ENCODE results near the gene BSX.

The BSX gene

DNA sequence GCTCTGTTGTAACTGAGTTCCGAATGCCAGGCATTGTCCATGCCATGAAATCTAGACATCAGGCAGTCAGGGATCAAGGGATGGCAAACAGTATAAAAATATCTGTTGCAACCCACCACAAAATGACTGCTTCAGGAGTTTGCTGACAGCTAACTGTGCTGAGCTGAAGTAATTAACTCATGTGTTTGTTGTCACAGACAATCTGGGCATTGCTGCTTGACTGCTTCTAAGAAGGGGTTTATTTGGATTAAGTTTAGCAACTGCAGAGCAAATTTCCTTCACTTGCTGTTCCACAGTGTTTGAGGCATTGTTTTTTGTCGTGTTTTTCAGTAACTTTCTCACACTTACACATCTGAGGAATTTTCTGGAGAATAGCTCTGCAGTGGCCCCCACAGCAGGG, 30.4 kb downstream of the BSX start:
- no peaks in the 10 kb centered on the region for H3K9me3 ChIP-seq (ENCODE audit: control insufficient read depth in 2 of 2, low read length in 2 of 2)

GRCh38 chr11:122938557-122938956, 43.1 kb downstream of the BSX start:
- H3K27me3 ChIP-seq (ENCODE audit: control insufficient read depth in 1 of 2, insufficient read depth in 2 of 2, low read length in 2 of 2) = no peaks in the 10 kb centered on the region
- no peak overlapping the region for H3K27ac ChIP-seq (ENCODE audit: low read length)
- H3K9me3 ChIP-seq (ENCODE audit: control insufficient read depth in 2 of 2, low read length in 2 of 2) = no peaks in the 10 kb centered on the region
- no peak overlapping the region for H3K4me3 ChIP-seq (ENCODE audit: low read length in 2 of 2)
- no peaks in the 10 kb centered on the region for H3K36me3 ChIP-seq (ENCODE audit: control insufficient read depth in 2 of 2, insufficient read depth in 2 of 2, low read length in 2 of 2)
- H3K9ac ChIP-seq (ENCODE audit: low read length in 2 of 2) = no peak overlapping the region
- no peaks in the 10 kb centered on the region for H3K4me1 ChIP-seq (ENCODE audit: control insufficient read depth, insufficient read depth, low read length)

More for the DNA sequence above, 30.4 kb downstream of the BSX start:
- no peak overlapping the region for H3K9ac ChIP-seq (ENCODE audit: low read length in 2 of 2)
- no peak overlapping the region for H3K4me3 ChIP-seq (ENCODE audit: low read length in 2 of 2)
- H3K36me3 ChIP-seq (ENCODE audit: control insufficient read depth in 2 of 2, insufficient read depth in 2 of 2, low read length in 2 of 2) = peaks cover 0 to 5% of the 10 kb centered on the region in 2 donors
- no peaks in the 10 kb centered on the region for H3K4me1 ChIP-seq (ENCODE audit: control insufficient read depth, insufficient read depth, low read length)
- H3K27me3 ChIP-seq (ENCODE audit: control insufficient read depth in 1 of 2, insufficient read depth in 2 of 2, low read length in 2 of 2) = no peaks in the 10 kb centered on the region
- no peak overlapping the region for H3K27ac ChIP-seq (ENCODE audit: low read length)

DNA sequence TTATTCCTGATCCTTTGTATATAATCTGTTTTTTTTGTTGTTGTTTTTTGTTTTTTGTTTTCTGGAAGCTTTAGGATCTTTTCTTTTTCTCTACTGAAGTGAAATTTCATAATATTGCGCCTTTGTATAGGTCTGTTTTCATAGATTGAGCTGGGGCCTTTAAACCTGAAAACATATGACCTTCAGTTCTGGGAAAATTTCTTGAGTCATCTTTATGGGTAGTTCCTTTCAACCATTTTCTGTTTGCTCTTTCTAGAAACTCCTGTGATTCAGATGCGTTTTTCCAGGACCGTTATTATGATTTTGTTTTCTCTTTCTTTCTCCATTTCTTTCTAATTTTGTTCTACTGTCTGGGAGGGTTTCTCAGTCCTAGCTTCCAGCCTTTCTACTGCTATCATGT, 43.7 kb downstream of the BSX start:
- Histone ChIP-seq H3K4me3 (ENCODE audit: low read length in 2 of 2) (no peak overlapping the region), H3K27ac (ENCODE audit: low read length) (no peak overlapping the region), H3K27me3 (ENCODE audit: control insufficient read depth in 1 of 2, insufficient read depth in 2 of 2, low read length in 2 of 2) (no peaks in the 10 kb centered on the region), H3K36me3 (ENCODE audit: control insufficient read depth in 2 of 2, insufficient read depth in 2 of 2, low read length in 2 of 2) (no peaks in the 10 kb centered on the region), H3K9ac (ENCODE audit: low read length in 2 of 2) (no peak overlapping the region), H3K4me1 (ENCODE audit: control insufficient read depth, insufficient read depth, low read length) (no peaks in the 10 kb centered on the region), H3K9me3 (ENCODE audit: control insufficient read depth in 2 of 2, low read length in 2 of 2) (no peaks in the 10 kb centered on the region)

DNA sequence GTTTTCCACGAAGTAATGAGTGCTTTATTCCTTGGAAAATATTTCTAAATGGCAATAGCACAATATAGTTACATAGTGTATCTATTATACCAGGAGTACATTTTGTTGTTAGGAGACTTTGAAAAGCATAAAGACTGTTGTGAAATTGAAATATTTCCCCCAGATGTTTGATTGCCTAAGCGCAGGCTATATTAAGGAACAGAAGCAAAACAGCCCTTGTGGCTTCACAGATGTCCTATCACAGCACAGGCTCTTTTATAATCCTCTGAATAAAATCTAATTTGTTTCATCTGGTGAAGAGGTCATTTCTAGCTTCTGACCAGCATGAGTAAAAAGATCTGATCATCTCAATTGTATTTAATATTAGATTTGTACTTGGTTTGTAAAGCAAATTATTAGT, 48.2 kb downstream of the BSX start:
- Histone ChIP-seq H3K4me3 (ENCODE audit: low read length in 2 of 2) (no peak overlapping the region), H3K27me3 (ENCODE audit: control insufficient read depth in 1 of 2, insufficient read depth in 2 of 2, low read length in 2 of 2) (no peaks in the 10 kb centered on the region)

GRCh38 chr11:122931510-122931909, 50.1 kb downstream of the BSX start:
- Histone ChIP-seq H3K36me3 (ENCODE audit: control insufficient read depth in 2 of 2, insufficient read depth in 2 of 2, low read length in 2 of 2) (no peaks in the 10 kb centered on the region), H3K4me3 (ENCODE audit: low read length in 2 of 2) (no peak overlapping the region), H3K9me3 (ENCODE audit: control insufficient read depth in 2 of 2, low read length in 2 of 2) (no peaks in the 10 kb centered on the region), H3K9ac (ENCODE audit: low read length in 2 of 2) (no peak overlapping the region), H3K4me1 (ENCODE audit: control insufficient read depth, insufficient read depth, low read length) (no peaks in the 10 kb centered on the region), H3K27ac (ENCODE audit: low read length) (no peak overlapping the region), H3K27me3 (ENCODE audit: control insufficient read depth in 1 of 2, insufficient read depth in 2 of 2, low read length in 2 of 2) (no peaks in the 10 kb centered on the region)

More for the DNA sequence above, 48.2 kb downstream of the BSX start:
- Histone ChIP-seq H3K9me3 (ENCODE audit: control insufficient read depth in 2 of 2, low read length in 2 of 2) (no peaks in the 10 kb centered on the region), H3K27ac (ENCODE audit: low read length) (no peak overlapping the region), H3K36me3 (ENCODE audit: control insufficient read depth in 2 of 2, insufficient read depth in 2 of 2, low read length in 2 of 2) (no peaks in the 10 kb centered on the region), H3K9ac (ENCODE audit: low read length in 2 of 2) (no peak overlapping the region), H3K4me1 (ENCODE audit: control insufficient read depth, insufficient read depth, low read length) (no peaks in the 10 kb centered on the region)

Data from stomach smooth muscle (tissue), 2 donors.